Neural cell (in vitro differentiated cells): ENCODE data around the gene PCDHA1. TPM values are rescaled to one million over a fixed set of nuclear protein-coding genes. Genes with fewer than 3 reads are reported as not detected.

Experiments
- H2AFZ ChIP-seq: fragments of 200-600, 300-800 bp; sonication (generic), shearing (Covaris generic); 2 replicates; pipeline ENCODE4 v1.6.0; 2014; ENCODE audit warnings: low read depth, mild to moderate bottlenecking, antibody characterized with exemption, low read length, moderate library complexity
- H3F3A ChIP-seq: fragments of 200-600 bp; shearing (Covaris generic); 2 replicates; pipeline ENCODE4 v1.6.1; 2016; ENCODE audit warnings: mild to moderate bottlenecking, moderate library complexity, mixed read lengths, antibody characterized with exemption, low read length; ENCODE audit not compliant: insufficient read depth, poor library complexity, severe bottlenecking
- H3K27ac ChIP-seq: fragments of 200-600, 300-800 bp; sonication (generic), shearing (Covaris generic); 2 replicates; pipeline ENCODE4 v1.5.1; 2014; ENCODE audit warnings: mild to moderate bottlenecking, low read length, moderate library complexity
- H3K27me3 ChIP-seq: fragments of 300-800, 200-600 bp; sonication (generic), shearing (Covaris generic); 2 replicates; pipeline ENCODE4 v1.6.0; 2014; ENCODE audit warnings: mild to moderate bottlenecking, low read depth, low read length, moderate library complexity; ENCODE audit not compliant: insufficient read depth
- H3K36me3 ChIP-seq: fragments of 300-800, 200-600 bp; sonication (generic), shearing (Covaris generic); 2 replicates; pipeline ENCODE4 v1.5.1; 2014; ENCODE audit warnings: mild to moderate bottlenecking, antibody characterized with exemption, low read length, moderate library complexity; ENCODE audit not compliant: insufficient read depth
- H3K4me2 ChIP-seq: fragments of 300-800, 200-600 bp; sonication (generic), shearing (Covaris generic); 2 replicates; pipeline ENCODE4 v1.6.0; 2014; ENCODE audit warnings: mild to moderate bottlenecking, low read length
- H3K4me3 ChIP-seq: fragments of 300-800, 200-600 bp; sonication (generic), shearing (Covaris generic); 2 replicates; pipeline ENCODE4 v1.5.1; 2014; ENCODE audit warnings: mild to moderate bottlenecking, low read length, moderate library complexity
- H3K79me2 ChIP-seq: fragments of 200-600 bp; shearing (Covaris generic); replicated peaks from 2 replicates; pipeline ENCODE4 v1.6.0; 2014; ENCODE audit warnings: mild to moderate bottlenecking, low read length, moderate library complexity; ENCODE audit not compliant: insufficient read depth
- H3K9ac ChIP-seq: fragments of 300-800, 200-600 bp; sonication (generic), shearing (Covaris generic); 2 replicates; pipeline ENCODE4 v1.6.1; 2016; ENCODE audit warnings: mild to moderate bottlenecking, low read length, mixed read lengths
- H3K9me2 ChIP-seq: fragments of 200-600 bp; shearing (Covaris generic); 2 replicates; pipeline ENCODE4 v1.6.1; 2016; ENCODE audit warnings: mild to moderate bottlenecking, low read length, mixed read lengths; ENCODE audit not compliant: insufficient read depth
- H3K9me3 ChIP-seq: fragments of 200-600, 300-800 bp; sonication (generic), shearing (Covaris generic); 2 replicates; pipeline ENCODE4 v1.6.1; 2016; ENCODE audit warnings: mild to moderate bottlenecking, mixed run types, low read length, moderate library complexity, mixed read lengths
- H4K20me1 ChIP-seq: fragments of 200-600 bp; shearing (Covaris generic); 2 replicates; pipeline ENCODE4 v1.6.1; 2016; ENCODE audit warnings: mild to moderate bottlenecking, mixed run types; ENCODE audit not compliant: insufficient read depth
- CTCF ChIP-seq: fragments of 450-650 bp; IDR thresholded peaks from 2 replicates; pipeline ENCODE4 v1.5.1; 2014; ENCODE audit warnings: antibody characterized with exemption, mild to moderate bottlenecking, moderate library complexity; ENCODE audit not compliant: poor library complexity, severe bottlenecking
- EP300 ChIP-seq: fragments of 450-650 bp; conservative IDR thresholded peaks from 2 replicates; pipeline ENCODE4 v1.6.1; 2014; ENCODE audit warnings: antibody characterized with exemption, mild to moderate bottlenecking, moderate library complexity; ENCODE audit not compliant: poor library complexity, severe bottlenecking
- EZH2 ChIP-seq: fragments of 200-600, 300-800 bp; shearing (Covaris generic), sonication (generic); IDR thresholded peaks from 2 replicates; pipeline ENCODE4 v1.6.1; 2014; ENCODE audit warnings: antibody characterized with exemption, low read length, borderline replicate concordance, mild to moderate bottlenecking; ENCODE audit not compliant: insufficient read depth, poor library complexity, severe bottlenecking
- MXI1 ChIP-seq: fragments of 450-650 bp; conservative IDR thresholded peaks from 2 replicates; pipeline ENCODE4 v1.6.1; 2014; ENCODE audit warnings: antibody characterized with exemption, mild to moderate bottlenecking; ENCODE audit not compliant: poor library complexity, severe bottlenecking
- POLR2AphosphoS5 ChIP-seq: IDR thresholded peaks from 2 replicates; pipeline ENCODE4 v1.6.1; 2012
- RAD21 ChIP-seq: fragments of 450-650 bp; conservative IDR thresholded peaks from 2 replicates; pipeline ENCODE4 v1.6.1; 2014; ENCODE audit warnings: antibody characterized with exemption, mild to moderate bottlenecking, moderate library complexity
- REST ChIP-seq: IDR thresholded peaks from 2 replicates; pipeline ENCODE4 v1.6.1; 2012; ENCODE audit warnings: borderline replicate concordance
- SMC3 ChIP-seq: fragments of 450-650 bp; conservative IDR thresholded peaks from 2 replicates; pipeline ENCODE4 v1.6.1; 2014; ENCODE audit warnings: antibody characterized with exemption, mild to moderate bottlenecking, moderate library complexity; ENCODE audit not compliant: poor library complexity
- TAF1 ChIP-seq: IDR thresholded peaks from 2 replicates; pipeline ENCODE4 v1.6.1; 2012; ENCODE audit warnings: low read depth
- polyA plus RNA-seq: library from polyadenylated mRNA; depleted of rRNA; stranded (reverse); fragments of >200 nt; gene quantifications from 2 replicates; pipeline ENCODE4 v1.2.3, GENCODE V29; 2014

Gene PCDHA1
- polyA plus RNA-seq, 1 donor from 2014 or later, result 0.28 TPM

- peak overlapping the region; percentile 38 for H3K4me3 ChIP-seq
- H3K9ac ChIP-seq, result peak overlapping the region; percentile 34
- TF ChIP-seq RAD21, result no peak
- TF ChIP-seq POLR2AphosphoS5, result peak; percentile 74
- peak; percentile 53 for TF ChIP-seq EP300
- peak overlapping the region; percentile 67 for H3K27ac ChIP-seq
- H3K27me3 ChIP-seq, result no peaks in the 10 kb centered on the region
- no peaks in the 10 kb centered on the region for H3K36me3 ChIP-seq
- no peaks in the 10 kb centered on the region for H4K20me1 ChIP-seq
- H2AFZ ChIP-seq, result no peak overlapping the region
- no peaks in the 10 kb centered on the region for H3K9me3 ChIP-seq
- no peaks in the 10 kb centered on the region for H3K9me2 ChIP-seq
- H3F3A ChIP-seq, result peaks cover 8% of the 10 kb centered on the region
- H3K79me2 ChIP-seq, result peaks cover 12% of the 10 kb centered on the region
- H3K4me2 ChIP-seq, result peak overlapping the region; percentile 25
Observed at GRCh38 chr5:141003791-141004611, 218.1 kb downstream of the PCDHA1 start.

- Histone ChIP-seq H4K20me1 (no peaks in the 10 kb centered on the region), H3K79me2 (peaks cover 5% of the 10 kb centered on the region), H3K9me3 (no peaks in the 10 kb centered on the region), H3K27me3 (no peaks in the 10 kb centered on the region), H3K27ac (no peak overlapping the region), H3K4me3 (no peak overlapping the region), H3K4me2 (no peak overlapping the region), H3K36me3 (no peaks in the 10 kb centered on the region), H2AFZ (no peak overlapping the region), H3K9ac (no peak overlapping the region), H3F3A (no peaks in the 10 kb centered on the region), H3K9me2 (no peaks in the 10 kb centered on the region)
- TF ChIP-seq CTCF (no peak), MXI1 (no peak), REST (no peak), EZH2 (no peak), EP300 (no peak), POLR2AphosphoS5 (no peak), SMC3 (no peak), TAF1 (no peak), RAD21 (no peak)
Observed at GRCh38 chr5:141007791-141008190, 221.9 kb downstream of the PCDHA1 start.
